ENCODE measurements around the gene BRSK2.

Gene BRSK2

DNA sequence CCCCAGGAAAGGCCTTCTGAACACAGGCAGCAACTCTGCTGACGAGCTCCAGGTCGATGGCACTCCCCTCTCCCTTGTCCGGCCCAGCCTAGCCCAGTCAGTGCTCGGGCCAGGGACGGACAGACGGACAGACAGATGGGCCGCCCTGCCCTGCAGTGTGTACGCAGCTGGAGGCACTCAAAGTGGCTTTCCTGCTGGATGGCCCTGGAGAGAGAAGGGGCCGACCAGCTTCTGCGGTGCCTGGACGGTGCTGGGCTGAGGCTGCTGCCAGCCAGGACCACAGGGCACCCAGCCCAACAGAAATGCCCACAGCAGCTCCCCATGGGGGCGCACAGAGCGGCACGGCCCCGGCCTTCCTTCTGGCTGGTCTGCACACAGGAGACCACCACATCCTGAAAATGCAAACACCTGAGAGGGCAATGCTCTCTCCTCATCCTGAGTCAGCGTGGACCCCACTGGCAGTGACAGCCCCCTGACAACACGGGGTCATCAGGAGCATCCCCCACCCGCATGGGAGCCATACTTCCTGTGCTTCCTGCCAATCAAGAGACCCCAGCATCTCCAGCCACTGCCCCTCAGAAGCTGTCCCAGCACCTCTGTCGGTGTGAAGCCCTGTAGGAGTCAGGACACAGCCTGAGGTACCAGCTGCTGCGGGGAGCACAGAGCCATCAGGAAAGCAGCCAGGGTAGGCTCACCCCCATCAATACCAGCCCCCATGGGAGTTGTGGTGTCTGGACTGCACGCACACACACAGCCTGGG, 97.5 kb downstream of the BRSK2 start:
- H3K9me3 ChIP-seq (ENCODE audit: control insufficient read depth, insufficient read depth, low read depth, low read length): no peaks in the 10 kb centered on the region
- H3K4me3 ChIP-seq (ENCODE audit: low read depth, low read length): no peak overlapping the region
- CTCF ChIA-PET: no interaction called here
- no peaks in the 10 kb centered on the region for H3K36me3 ChIP-seq (ENCODE audit: control insufficient read depth in 2 of 2, insufficient read depth in 1 of 2, low read length in 2 of 2)
- H3K4me1 ChIP-seq (ENCODE audit: control insufficient read depth, insufficient read depth, low read length): no peaks in the 10 kb centered on the region; the same call in 1 of the 2 replicates
- TF ChIP-seq ZNF248 (tag by site-specific recombination; IDR thresholded peaks at IDR 0.05): no peak
- no peak for TF ChIP-seq KLF7 (tag by site-specific recombination; IDR thresholded peaks at IDR 0.05; ENCODE audit: borderline replicate concordance)
- TF ChIP-seq, protein P1, sequence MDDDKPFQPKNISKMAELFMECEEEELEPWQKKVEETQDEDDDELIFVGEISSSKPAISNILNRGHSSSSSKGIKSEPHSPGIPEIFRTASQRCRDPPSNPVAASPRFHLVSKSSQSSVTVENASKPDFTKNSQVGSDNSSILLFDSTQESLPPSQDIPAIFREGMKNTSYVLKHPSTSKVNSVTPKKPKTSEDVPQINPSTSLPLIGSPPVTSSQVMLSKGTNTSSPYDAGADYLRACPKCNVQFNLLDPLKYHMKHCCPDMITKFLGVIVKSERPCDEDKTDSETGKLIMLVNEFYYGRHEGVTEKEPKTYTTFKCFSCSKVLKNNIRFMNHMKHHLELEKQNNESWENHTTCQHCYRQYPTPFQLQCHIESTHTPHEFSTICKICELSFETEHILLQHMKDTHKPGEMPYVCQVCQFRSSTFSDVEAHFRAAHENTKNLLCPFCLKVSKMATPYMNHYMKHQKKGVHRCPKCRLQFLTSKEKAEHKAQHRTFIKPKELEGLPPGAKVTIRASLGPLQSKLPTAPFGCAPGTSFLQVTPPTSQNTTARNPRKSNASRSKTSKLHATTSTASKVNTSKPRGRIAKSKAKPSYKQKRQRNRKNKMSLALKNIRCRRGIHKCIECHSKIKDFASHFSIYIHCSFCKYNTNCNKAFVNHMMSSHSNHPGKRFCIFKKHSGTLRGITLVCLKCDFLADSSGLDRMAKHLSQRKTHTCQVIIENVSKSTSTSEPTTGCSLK (tag by site-specific recombination; IDR thresholded peaks at IDR 0.05): no peak
- TF ChIP-seq ZNF214 (tag by site-specific recombination; IDR thresholded peaks at IDR 0.05; ENCODE audit: borderline replicate concordance): no peak
- TF ChIP-seq ZNF10 (tag by site-specific recombination; IDR thresholded peaks at IDR 0.05): no peak
- no peak for TF ChIP-seq ZFP3 (tag by site-specific recombination; IDR thresholded peaks at IDR 0.05; ENCODE audit: low read depth)
- TF ChIP-seq ZNF146 (tag by site-specific recombination; IDR thresholded peaks at IDR 0.05): no peak
- no peak for TF ChIP-seq ZNF132 (tag by site-specific recombination; IDR thresholded peaks at IDR 0.05; ENCODE audit: borderline replicate concordance)
- TF ChIP-seq ZNF707 (tag by site-specific recombination; IDR thresholded peaks at IDR 0.05): no peak
- TF ChIP-seq, protein P2, sequence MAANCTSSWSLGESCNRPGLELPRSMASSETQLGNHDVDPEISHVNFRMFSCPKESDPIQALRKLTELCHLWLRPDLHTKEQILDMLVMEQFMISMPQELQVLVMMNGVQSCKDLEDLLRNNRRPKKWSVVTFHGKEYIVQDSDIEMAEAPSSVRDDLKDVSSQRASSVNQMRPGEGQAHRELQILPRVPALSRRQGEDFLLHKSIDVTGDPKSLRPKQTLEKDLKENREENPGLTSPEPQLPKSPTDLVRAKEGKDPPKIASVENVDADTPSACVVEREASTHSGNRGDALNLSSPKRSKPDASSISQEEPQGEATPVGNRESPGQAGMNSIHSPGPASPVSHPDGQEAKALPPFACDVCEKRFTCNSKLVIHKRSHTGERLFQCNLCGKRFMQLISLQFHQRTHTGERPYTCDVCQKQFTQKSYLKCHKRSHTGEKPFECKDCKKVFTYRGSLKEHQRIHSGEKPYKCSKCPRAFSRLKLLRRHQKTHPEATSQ (tag by site-specific recombination; IDR thresholded peaks at IDR 0.05): no peak
- TF ChIP-seq ZNF23 (tag by site-specific recombination; IDR thresholded peaks at IDR 0.05; ENCODE audit: borderline replicate concordance): no peak
- no peak for TF ChIP-seq ZNF621 (tag by site-specific recombination; IDR thresholded peaks at IDR 0.05)
- TF ChIP-seq ZNF558 (tag by site-specific recombination; IDR thresholded peaks at IDR 0.05): no peak
- no peak for TF ChIP-seq ZNF239 (tag by site-specific recombination; IDR thresholded peaks at IDR 0.05)
- TF ChIP-seq ZNF660 (tag by site-specific recombination; IDR thresholded peaks at IDR 0.05): no peak
- TF ChIP-seq, protein P3, sequence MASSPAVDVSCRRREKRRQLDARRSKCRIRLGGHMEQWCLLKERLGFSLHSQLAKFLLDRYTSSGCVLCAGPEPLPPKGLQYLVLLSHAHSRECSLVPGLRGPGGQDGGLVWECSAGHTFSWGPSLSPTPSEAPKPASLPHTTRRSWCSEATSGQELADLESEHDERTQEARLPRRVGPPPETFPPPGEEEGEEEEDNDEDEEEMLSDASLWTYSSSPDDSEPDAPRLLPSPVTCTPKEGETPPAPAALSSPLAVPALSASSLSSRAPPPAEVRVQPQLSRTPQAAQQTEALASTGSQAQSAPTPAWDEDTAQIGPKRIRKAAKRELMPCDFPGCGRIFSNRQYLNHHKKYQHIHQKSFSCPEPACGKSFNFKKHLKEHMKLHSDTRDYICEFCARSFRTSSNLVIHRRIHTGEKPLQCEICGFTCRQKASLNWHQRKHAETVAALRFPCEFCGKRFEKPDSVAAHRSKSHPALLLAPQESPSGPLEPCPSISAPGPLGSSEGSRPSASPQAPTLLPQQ (tag by site-specific recombination; IDR thresholded peaks at IDR 0.05): no peak
- TF ChIP-seq ZNF2 (tag by site-specific recombination; IDR thresholded peaks at IDR 0.05): no peak
- TF ChIP-seq ZNF791 (tag by site-specific recombination; IDR thresholded peaks at IDR 0.05): no peak
- TF ChIP-seq ZNF624 (tag by site-specific recombination; IDR thresholded peaks at IDR 0.05): no peak
- H3K27ac ChIP-seq (ENCODE audit: extremely low read depth, low read depth, low read length): no peak overlapping the region
- POLR2A ChIA-PET: no interaction called here

DNA sequence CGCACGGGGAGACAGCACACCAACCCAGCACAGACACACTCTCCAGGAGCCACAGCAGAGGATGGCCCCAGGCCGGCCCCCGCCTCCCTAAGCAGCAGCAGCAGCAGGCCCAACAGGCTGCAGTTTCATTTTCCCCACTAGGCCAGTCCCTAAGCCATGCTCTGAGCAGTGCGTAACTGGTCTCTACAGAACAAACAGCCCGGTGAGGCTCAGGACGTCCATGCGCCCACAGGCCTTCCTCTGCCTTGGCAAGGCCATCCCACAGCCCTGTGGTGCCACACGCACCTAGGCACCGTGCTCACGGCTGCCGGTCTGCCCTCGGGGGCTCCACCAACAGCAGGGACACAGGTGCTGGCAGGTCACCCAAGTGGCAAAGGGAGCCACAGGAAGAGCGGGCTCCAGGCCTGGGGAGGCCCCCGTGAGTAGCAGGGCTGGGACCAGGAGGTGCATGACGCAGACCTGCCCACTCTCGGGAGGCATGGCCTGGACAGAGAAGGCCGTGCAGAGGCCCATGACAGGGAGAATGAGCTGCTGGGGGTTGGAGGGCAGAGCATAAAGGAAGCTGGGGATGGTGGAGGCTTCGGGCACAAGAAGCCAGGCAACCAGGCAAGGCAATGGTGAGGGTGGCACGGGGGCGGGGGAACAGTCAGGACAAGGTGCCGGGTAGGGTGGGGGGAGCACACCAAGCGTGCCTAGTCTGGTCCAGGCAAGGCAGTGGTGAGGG, 98.3 kb downstream of the BRSK2 start:
- no peaks in the 10 kb centered on the region for H3K9me3 ChIP-seq (ENCODE audit: control insufficient read depth, insufficient read depth, low read depth, low read length)
- ChIA-PET POLR2A (no interaction called here), CTCF (no interaction called here)
- H3K27ac ChIP-seq (ENCODE audit: extremely low read depth, low read depth, low read length): no peak overlapping the region
- no peaks in the 10 kb centered on the region for H3K36me3 ChIP-seq (ENCODE audit: control insufficient read depth in 2 of 2, insufficient read depth in 1 of 2, low read length in 2 of 2)
- no peaks in the 10 kb centered on the region; the same call in 1 of the 2 replicates for H3K4me1 ChIP-seq (ENCODE audit: control insufficient read depth, insufficient read depth, low read length)
- no peak overlapping the region for H3K4me3 ChIP-seq (ENCODE audit: low read depth, low read length)
- TF ChIP-seq ZNF555 (tag by site-specific recombination; conservative IDR thresholded peaks at IDR 0.05) (no peak), ZNF747 (tag by site-specific recombination; IDR thresholded peaks at IDR 0.05) (no peak), PBX3 (CRISPR knock-in tag; IDR thresholded peaks at IDR 0.05) (no peak), ZNF677 (tag by site-specific recombination; IDR thresholded peaks at IDR 0.05) (no peak), ZNF169 (tag by site-specific recombination; IDR thresholded peaks at IDR 0.05) (no peak), ZNF114 (tag by site-specific recombination; IDR thresholded peaks at IDR 0.05) (no peak), SP3 (tag by site-specific recombination; IDR thresholded peaks at IDR 0.05) (no peak)
- TF ChIP-seq, protein P3 (tag by site-specific recombination; IDR thresholded peaks at IDR 0.05): no peak

Measured in HEK293 (cell line).